GM12872 (cell line): ENCODE measurements around the gene IL2RA.

Source experiments
- CTCF ChIP-seq: IDR thresholded peaks from 3 replicates; pipeline ENCODE4 v1.5.1; 2011; ENCODE audit warnings: low read depth, mild to moderate bottlenecking, low read length, moderate library complexity; ENCODE audit not compliant: insufficient read depth

IL2RA gene

DNA sequence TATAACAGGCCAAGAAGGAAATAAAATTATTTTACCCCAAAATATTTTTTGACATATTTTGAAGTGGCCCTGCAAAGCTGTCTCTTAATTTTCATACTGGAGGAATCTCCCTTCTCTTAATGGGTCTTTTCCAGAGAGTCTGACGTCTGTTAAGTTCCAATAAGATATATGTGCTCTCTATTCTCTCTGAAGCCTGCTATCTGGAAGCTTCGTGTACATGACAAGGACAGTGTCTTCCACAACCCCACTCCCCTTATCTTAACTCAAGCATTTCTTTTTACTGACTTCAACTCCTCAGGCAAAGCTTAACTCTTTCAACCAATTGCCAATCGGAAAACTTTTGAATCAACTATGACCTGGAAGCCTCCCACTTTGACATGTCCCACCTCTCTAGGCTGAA, 55.6 kb downstream of the IL2RA start:
- no peak for TF ChIP-seq CTCF

DNA sequence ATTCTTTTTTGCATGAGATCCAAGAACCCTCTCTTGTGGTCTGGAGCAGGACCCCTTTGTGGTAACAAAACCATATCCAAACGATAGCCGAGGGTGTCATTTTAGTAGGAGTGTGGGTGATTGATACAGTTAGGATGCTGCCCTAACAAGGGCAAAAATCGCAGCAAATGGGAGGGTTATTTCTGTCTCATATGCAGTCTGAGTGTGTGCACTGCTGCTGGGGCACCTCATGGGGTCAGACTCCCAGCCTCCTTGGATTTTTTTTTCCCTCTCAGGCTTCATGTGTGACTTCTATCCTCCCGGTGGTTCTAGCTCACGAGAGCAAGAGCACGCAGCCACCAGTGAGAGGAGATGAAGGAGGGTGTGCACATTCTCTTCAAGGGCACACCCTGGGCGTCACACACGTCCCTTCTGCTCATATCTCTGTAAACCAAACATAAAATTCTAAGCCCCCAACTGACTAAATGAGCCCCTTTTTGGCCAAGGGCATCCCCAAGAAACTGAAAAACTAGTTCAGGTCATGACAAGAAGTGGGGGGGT, 56.2 kb downstream of the IL2RA start:
- TF ChIP-seq CTCF: no peak

GRCh38 chr10:6002809-6003510, 59.2 kb downstream of the IL2RA start:
- TF ChIP-seq CTCF: no peak

- no peak for TF ChIP-seq CTCF
These were observed 62.6 kb downstream of the IL2RA start for GRCh38 chr10:5999440-6000165.

DNA sequence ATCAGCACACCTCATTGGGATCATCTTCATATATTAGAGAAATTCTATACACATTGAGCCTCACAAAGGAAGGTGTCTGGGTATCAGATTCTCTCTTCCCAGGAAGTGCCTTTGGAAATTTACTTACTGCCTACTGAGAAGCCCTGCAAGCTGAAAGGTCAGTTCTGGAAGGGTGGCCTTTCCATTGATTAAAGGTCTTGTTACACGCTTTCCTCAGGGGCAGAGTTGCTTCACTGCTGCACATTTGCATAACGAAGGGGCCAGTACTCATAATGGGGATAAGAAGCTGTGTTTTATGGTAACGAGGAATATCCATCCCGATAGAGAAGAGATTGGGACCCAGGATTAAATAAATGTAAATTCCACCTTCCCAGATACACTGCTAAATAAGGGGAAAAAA, 65.5 kb downstream of the IL2RA start:
- TF ChIP-seq CTCF: no peak

- no peak for TF ChIP-seq CTCF
These were observed 69.8 kb downstream of the IL2RA start for GRCh38 chr10:5992398-5992797.

DNA sequence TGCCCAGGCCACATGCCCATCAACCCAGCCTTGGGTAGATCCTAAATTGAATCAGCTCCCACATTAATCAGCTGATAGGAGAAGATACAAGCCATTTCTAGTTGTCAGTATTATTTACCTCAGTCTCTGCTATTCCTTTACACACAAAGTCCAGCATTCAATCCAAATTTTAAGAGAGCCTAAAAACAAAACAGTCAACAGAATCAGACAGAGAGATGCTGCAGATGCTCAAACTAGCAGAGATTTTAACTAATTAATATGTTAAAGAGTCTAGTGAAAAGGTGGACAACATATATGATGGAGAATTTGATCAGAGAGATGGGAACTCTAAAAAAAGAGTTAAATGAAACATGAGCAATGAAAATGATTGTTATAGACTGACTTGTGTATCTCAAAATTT, 70.5 kb downstream of the IL2RA start:
- TF ChIP-seq CTCF: no peak
